Prostate gland (tissue), 2 donors: ENCODE data around the gene TMC8. TPM values are rescaled to one million over a fixed set of nuclear protein-coding genes. Genes with fewer than 3 reads are reported as not detected.

Experiments
- DNase-seq: peaks from one replicate; pipeline ENCODE4 v3.0.0-alpha.2; 2019; ENCODE audit warnings: low spot score
- H3K27ac ChIP-seq, 2 donors: fragments of 200-600 bp; sonication (generic); 2 replicates each; pipeline ENCODE4 v1.5.1; 2017 to 2019
- H3K27me3 ChIP-seq: fragments of 200-600 bp; sonication (generic); replicated peaks from 2 replicates; pipeline ENCODE4 v1.5.1; 2019; ENCODE audit not compliant: insufficient read depth
- H3K36me3 ChIP-seq, 2 donors: fragments of 200-600 bp; sonication (generic); 1 replicate in 1 of 2; 2 replicates in 1 of 2; pipeline versions ENCODE4 v1.5.1 to v1.8.1; 2017 to 2019
- H3K4me1 ChIP-seq: fragments of 200-600 bp; sonication (generic); replicated peaks from 2 replicates; pipeline ENCODE4 v1.5.1; 2019
- H3K4me3 ChIP-seq, 2 donors: fragments of 200-600 bp; sonication (generic); 2 replicates each; pipeline ENCODE4 v1.5.1; 2017 to 2019
- H3K9me3 ChIP-seq: fragments of 200-600 bp; sonication (generic); 2 replicates; pipeline ENCODE4 v1.5.1; 2017
- POLR2A ChIP-seq: fragments of 450-650 bp; IDR thresholded peaks from one replicate; pipeline ENCODE4 v1.6.1; 2016; ENCODE audit warnings: antibody characterized with exemption, mild to moderate bottlenecking
- POLR2AphosphoS5 ChIP-seq: sonication (generic); formaldehyde crosslinking; IDR thresholded peaks from one replicate; pipeline ENCODE4 v1.6.1; 2017; ENCODE audit warnings: antibody characterized with exemption
- WGBS: methylation state at CpG from one replicate; pipeline ENCODE4 v1.1.5; 2018; 5-methylcytosine and 5-hydroxymethylcytosine counted together
- intact Hi-C: fragments of 100-400 bp; cut with DNase I; formaldehyde crosslinking; loops from one replicate; pipeline ENCODE4 v1.14.2; 2022
- total RNA-seq, 2 donors: library from RNA; depleted of rRNA; stranded (reverse); fragments of >200 nt; gene quantifications; one replicate each; pipeline ENCODE4 v1.1.0, GENCODE V29; 2016
- TF ChIP-seq, protein P1 (sequence below), 4 experiments: fragments of 200-600 bp in 2 of 4; fragments of 450-650 bp in 2 of 4; sonication (generic) in 2 of 4; IDR thresholded peaks; 1 replicate in 3 of 4; 2 replicates in 1 of 4; pipeline ENCODE4 v1.5.1; 2016 to 2019; ENCODE audit warnings: antibody characterized with exemption in 4 of 4, mild to moderate bottlenecking in 2 of 4, moderate library complexity in 2 of 4

TMC8 gene
- total RNA-seq, 2 donors from 2014 or later: 1.2 to 3.3 TPM

GRCh38 chr17:78186692-78187595 is 56.4 kb downstream of the TMC8 start, which contains the start of the genes AFMID and TK1:
TSS of gene AFMID (plus strand) at chr17:78187362. CDS start at chr17:78187371, 9 bp downstream.
TSS of gene TK1 (minus strand) at chr17:78187052. CDS start at chr17:78186994, 58 bp downstream.
- peaks cover 18% of the 10 kb centered on the region for H3K4me1 ChIP-seq
- H3K9me3 ChIP-seq: no peaks in the 10 kb centered on the region
- no peaks in the 10 kb centered on the region for H3K27me3 ChIP-seq
- TF ChIP-seq, protein P1, sequence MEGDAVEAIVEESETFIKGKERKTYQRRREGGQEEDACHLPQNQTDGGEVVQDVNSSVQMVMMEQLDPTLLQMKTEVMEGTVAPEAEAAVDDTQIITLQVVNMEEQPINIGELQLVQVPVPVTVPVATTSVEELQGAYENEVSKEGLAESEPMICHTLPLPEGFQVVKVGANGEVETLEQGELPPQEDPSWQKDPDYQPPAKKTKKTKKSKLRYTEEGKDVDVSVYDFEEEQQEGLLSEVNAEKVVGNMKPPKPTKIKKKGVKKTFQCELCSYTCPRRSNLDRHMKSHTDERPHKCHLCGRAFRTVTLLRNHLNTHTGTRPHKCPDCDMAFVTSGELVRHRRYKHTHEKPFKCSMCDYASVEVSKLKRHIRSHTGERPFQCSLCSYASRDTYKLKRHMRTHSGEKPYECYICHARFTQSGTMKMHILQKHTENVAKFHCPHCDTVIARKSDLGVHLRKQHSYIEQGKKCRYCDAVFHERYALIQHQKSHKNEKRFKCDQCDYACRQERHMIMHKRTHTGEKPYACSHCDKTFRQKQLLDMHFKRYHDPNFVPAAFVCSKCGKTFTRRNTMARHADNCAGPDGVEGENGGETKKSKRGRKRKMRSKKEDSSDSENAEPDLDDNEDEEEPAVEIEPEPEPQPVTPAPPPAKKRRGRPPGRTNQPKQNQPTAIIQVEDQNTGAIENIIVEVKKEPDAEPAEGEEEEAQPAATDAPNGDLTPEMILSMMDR (IDR thresholded peaks at IDR 0.05): peak; percentile 78 to 99 (median 92)
- peak; percentile 94 for TF ChIP-seq POLR2AphosphoS5
- peak; percentile 83 for TF ChIP-seq POLR2A
- H3K36me3 ChIP-seq: no peaks in the 10 kb centered on the region
- H3K4me3 ChIP-seq: peak within 1 kb of the TSS; percentile 28 to 38
- intact Hi-C loops: no loop called here
- peak within 1 kb of the TSS; percentile 83 to 87 for H3K27ac ChIP-seq
- DNase-seq: peak; percentile 97
- 7% methylated on average over 26 of the region's 57 CpGs for WGBS

Other genes with a start within 250 kb of the TMC8 start
- gene TNRC6C, start 172.1 kb upstream of the TMC8 start, total RNA-seq: 10 to 100 TPM; 15.5 to 29.7 TPM
- 10 to 100 TPM; 36.1 to 65.2 TPM for gene TMC6, start 2.0 kb upstream of the TMC8 start, total RNA-seq
- not detected for gene C17orf99, start 15.6 kb downstream of the TMC8 start, total RNA-seq
- 100 to 1,000 TPM; 133 to 284 TPM for gene SYNGR2, start 37.8 kb downstream of the TMC8 start, total RNA-seq
- 10 to 100 TPM; 10.8 to 11.2 TPM for gene TK1, start 56.3 kb downstream of the TMC8 start, total RNA-seq
- gene AFMID, start 56.6 kb downstream of the TMC8 start, total RNA-seq: 100 to 1,000 TPM; 116 to 122 TPM
- 1 to 10 TPM; 4.6 to 7.0 TPM for gene BIRC5, start 83.5 kb downstream of the TMC8 start, total RNA-seq
- not detected for gene TMEM235, start 100.9 kb downstream of the TMC8 start, total RNA-seq
- 10 to 100 TPM; 10.6 to 59.6 TPM for gene SOCS3, start 229.3 kb downstream of the TMC8 start, total RNA-seq
- 10 to 100 TPM; 29.2 to 57.4 TPM for gene PGS1, start 247.9 kb downstream of the TMC8 start, total RNA-seq